ENCODE measurements around the gene DCLK1. TPM values are rescaled to one million over a fixed set of nuclear protein-coding genes. Genes with fewer than 3 reads are reported as not detected.

The DCLK1 gene
- total and polyA plus RNA-seq, 4 donors, result 0.04 to 0.56 (median 0.20) TPM

DNA sequence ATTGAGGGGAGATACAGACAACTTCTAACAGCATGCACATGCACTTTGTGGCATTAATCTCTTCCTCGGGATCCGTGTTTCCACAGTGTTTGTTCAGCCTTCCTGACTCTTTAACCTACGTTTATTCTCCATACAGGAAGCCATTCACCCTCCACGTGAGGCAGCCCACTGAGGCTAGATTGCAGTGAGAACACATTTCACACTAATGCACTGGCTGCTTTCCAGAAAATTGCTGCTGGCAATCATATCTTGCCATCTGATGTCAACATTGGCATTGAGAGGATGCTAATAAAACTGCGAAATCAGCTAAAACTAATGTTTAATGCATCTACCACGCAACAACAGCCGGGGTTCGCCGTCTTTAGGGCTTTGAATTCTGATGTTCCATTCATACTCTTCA, 30.0 kb downstream of the DCLK1 start:
- no peak for TF ChIP-seq SP1 (IDR thresholded peaks at IDR 0.05)
- TF ChIP-seq EGR1 (IDR thresholded peaks at IDR 0.05; ENCODE audit: low read depth in 2 of 2), result no peak
- no peak for TF ChIP-seq TAF1 (conservative IDR thresholded peaks at IDR 0.05)
- no peak for TF ChIP-seq YY1 (IDR thresholded peaks at IDR 0.05)
- TF ChIP-seq, protein P1, sequence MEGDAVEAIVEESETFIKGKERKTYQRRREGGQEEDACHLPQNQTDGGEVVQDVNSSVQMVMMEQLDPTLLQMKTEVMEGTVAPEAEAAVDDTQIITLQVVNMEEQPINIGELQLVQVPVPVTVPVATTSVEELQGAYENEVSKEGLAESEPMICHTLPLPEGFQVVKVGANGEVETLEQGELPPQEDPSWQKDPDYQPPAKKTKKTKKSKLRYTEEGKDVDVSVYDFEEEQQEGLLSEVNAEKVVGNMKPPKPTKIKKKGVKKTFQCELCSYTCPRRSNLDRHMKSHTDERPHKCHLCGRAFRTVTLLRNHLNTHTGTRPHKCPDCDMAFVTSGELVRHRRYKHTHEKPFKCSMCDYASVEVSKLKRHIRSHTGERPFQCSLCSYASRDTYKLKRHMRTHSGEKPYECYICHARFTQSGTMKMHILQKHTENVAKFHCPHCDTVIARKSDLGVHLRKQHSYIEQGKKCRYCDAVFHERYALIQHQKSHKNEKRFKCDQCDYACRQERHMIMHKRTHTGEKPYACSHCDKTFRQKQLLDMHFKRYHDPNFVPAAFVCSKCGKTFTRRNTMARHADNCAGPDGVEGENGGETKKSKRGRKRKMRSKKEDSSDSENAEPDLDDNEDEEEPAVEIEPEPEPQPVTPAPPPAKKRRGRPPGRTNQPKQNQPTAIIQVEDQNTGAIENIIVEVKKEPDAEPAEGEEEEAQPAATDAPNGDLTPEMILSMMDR (IDR thresholded peaks at IDR 0.05; ENCODE audit: low read depth, low read length, missing input control), result no peak
- TF ChIP-seq FOXA1 (IDR thresholded peaks at IDR 0.05), result no peak
- no peak for TF ChIP-seq FOXA2 (IDR thresholded peaks at IDR 0.05)
- H3K4me3 ChIP-seq (ENCODE audit: low read depth in 1 of 3, low read length in 3 of 3), result no peak overlapping the region
- WGBS, result 61% methylated on average over 9 of the region's 9 CpGs

DNA sequence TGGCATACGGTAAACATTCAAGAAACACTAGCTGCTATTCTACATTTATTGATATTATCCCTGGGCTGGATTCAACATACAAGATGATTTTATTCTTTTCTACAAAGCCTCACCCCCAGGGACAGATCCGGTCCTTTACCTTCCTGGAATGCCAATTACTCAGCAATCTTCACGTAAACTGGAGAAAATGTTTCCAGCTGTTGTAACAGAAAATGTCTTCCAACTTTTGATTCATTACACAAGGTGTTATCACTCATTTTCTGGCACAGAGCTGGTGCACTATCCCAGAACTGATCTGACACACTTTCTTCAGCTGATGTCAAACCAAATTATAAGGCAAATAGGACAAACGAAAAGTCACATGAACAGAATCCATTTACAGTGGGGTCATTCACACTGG, 33.1 kb downstream of the DCLK1 start:
- Histone ChIP-seq H3K4me3 (ENCODE audit: low read depth in 1 of 3, low read length in 3 of 3) (no peak overlapping the region), H3K27me3 (ENCODE audit: control insufficient read depth in 4 of 4, insufficient read depth in 4 of 4, low read length in 3 of 4) (peaks cover 0 to 4% (median 0%) of the 10 kb centered on the region in 4 donors), H3K9ac (ENCODE audit: low read depth in 1 of 2, low read length in 2 of 2) (no peak overlapping the region), H3K4me1 (ENCODE audit: control insufficient read depth in 4 of 4, insufficient read depth in 4 of 4, low read length in 3 of 4) (no peaks in the 10 kb centered on the region), H3K36me3 (ENCODE audit: control insufficient read depth in 4 of 4, insufficient read depth in 3 of 4, low read depth in 1 of 4, low read length in 3 of 4) (no peaks in the 10 kb centered on the region), H3K9me3 (ENCODE audit: control insufficient read depth in 4 of 4, low read length in 3 of 4) (no peaks in the 10 kb centered on the region), H3K27ac (ENCODE audit: low read depth in 1 of 2, low read length in 2 of 2) (no peak overlapping the region)
- TF ChIP-seq JUND (IDR thresholded peaks at IDR 0.05), result no peak
- TF ChIP-seq RAD21 (IDR thresholded peaks at IDR 0.05), result no peak
- no peak for TF ChIP-seq NR2F2 (IDR thresholded peaks at IDR 0.05)
- no peak for TF ChIP-seq YY1 (IDR thresholded peaks at IDR 0.05)
- no peak for TF ChIP-seq EGR1 (IDR thresholded peaks at IDR 0.05; ENCODE audit: low read depth in 2 of 2)
- TF ChIP-seq FOXA2 (IDR thresholded peaks at IDR 0.05), result no peak
- TF ChIP-seq RXRA (IDR thresholded peaks at IDR 0.05), result no peak
- TF ChIP-seq, protein P1 (IDR thresholded peaks at IDR 0.05; ENCODE audit: low read depth, low read length, missing input control), result no peak
- TF ChIP-seq TAF1 (conservative IDR thresholded peaks at IDR 0.05), result no peak
- TF ChIP-seq, protein P2, sequence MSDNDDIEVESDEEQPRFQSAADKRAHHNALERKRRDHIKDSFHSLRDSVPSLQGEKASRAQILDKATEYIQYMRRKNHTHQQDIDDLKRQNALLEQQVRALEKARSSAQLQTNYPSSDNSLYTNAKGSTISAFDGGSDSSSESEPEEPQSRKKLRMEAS (IDR thresholded peaks at IDR 0.05), result no peak
- TF ChIP-seq GABPA (IDR thresholded peaks at IDR 0.05 in 1 of 2, conservative IDR thresholded peaks at IDR 0.05 in 1 of 2), result no peak
- TF ChIP-seq, protein P3, sequence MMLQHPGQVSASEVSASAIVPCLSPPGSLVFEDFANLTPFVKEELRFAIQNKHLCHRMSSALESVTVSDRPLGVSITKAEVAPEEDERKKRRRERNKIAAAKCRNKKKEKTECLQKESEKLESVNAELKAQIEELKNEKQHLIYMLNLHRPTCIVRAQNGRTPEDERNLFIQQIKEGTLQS (IDR thresholded peaks at IDR 0.05), result no peak
- 65% methylated on average over 4 of the region's 4 CpGs for WGBS
- no peak for DNase-seq (ENCODE audit: low spot score)

More for the DNA sequence above, 30.0 kb downstream of the DCLK1 start:
- Histone ChIP-seq H3K4me1 (ENCODE audit: control insufficient read depth in 4 of 4, insufficient read depth in 4 of 4, low read length in 3 of 4) (no peaks in the 10 kb centered on the region), H3K9ac (ENCODE audit: low read depth in 1 of 2, low read length in 2 of 2) (no peak overlapping the region), H3K27ac (ENCODE audit: low read depth in 1 of 2, low read length in 2 of 2) (no peak overlapping the region), H3K27me3 (ENCODE audit: control insufficient read depth in 4 of 4, insufficient read depth in 4 of 4, low read length in 3 of 4) (peaks cover 0 to 7% (median 0%) of the 10 kb centered on the region in 4 donors), H3K9me3 (ENCODE audit: control insufficient read depth in 4 of 4, low read length in 3 of 4) (no peaks in the 10 kb centered on the region), H3K36me3 (ENCODE audit: control insufficient read depth in 4 of 4, insufficient read depth in 3 of 4, low read depth in 1 of 4, low read length in 3 of 4) (no peaks in the 10 kb centered on the region)
- DNase-seq (ENCODE audit: low spot score), result no peak
